Ectodermal cell (in vitro differentiated cells): ENCODE data around the gene PPARGC1A.

Source experiments
- H3K27ac ChIP-seq: 2 replicates; pipeline ENCODE4 v1.7.0; 2013; ENCODE audit warnings: mild to moderate bottlenecking, low read depth, low read length; ENCODE audit not compliant: insufficient read depth, poor library complexity, severe bottlenecking
- H3K27me3 ChIP-seq: 2 replicates; pipeline ENCODE4 v1.7.0; 2013; ENCODE audit warnings: mild to moderate bottlenecking, low read length; ENCODE audit not compliant: insufficient read depth, control insufficient read depth, poor library complexity, severe bottlenecking
- H3K36me3 ChIP-seq: one replicate; pipeline ENCODE4 v1.7.0; 2013; ENCODE audit warnings: low read length; ENCODE audit not compliant: control insufficient read depth, insufficient read depth
- H3K4me1 ChIP-seq: one replicate; pipeline ENCODE4 v1.7.0; 2013; ENCODE audit warnings: low read length; ENCODE audit not compliant: control insufficient read depth, insufficient read depth
- H3K4me3 ChIP-seq: 2 replicates; pipeline ENCODE4 v1.7.0; 2013; ENCODE audit warnings: low read depth, low read length, control low read depth; ENCODE audit not compliant: insufficient read depth
- H3K9me3 ChIP-seq: 2 replicates; pipeline ENCODE4 v1.7.0; 2013; ENCODE audit warnings: mild to moderate bottlenecking, low read length, moderate library complexity; ENCODE audit not compliant: control insufficient read depth
- WGBS, 2 experiments: methylation state at CpG; one replicate each; pipeline ENCODE4 v1.1.7; 2013; ENCODE audit warnings: missing lambda C conversion rate in 2 of 2; 5-methylcytosine and 5-hydroxymethylcytosine counted together

PPARGC1A gene

GRCh38 chr4:23881674-23882337, 8.0 kb downstream of the PPARGC1A start:
- Histone ChIP-seq H3K27me3 (no peaks in the 10 kb centered on the region), H3K4me1 (peaks cover 3% of the 10 kb centered on the region), H3K36me3 (no peaks in the 10 kb centered on the region), H3K27ac (no peak overlapping the region), H3K4me3 (no peak overlapping the region), H3K9me3 (no peaks in the 10 kb centered on the region)
- WGBS, 2 experiments, result 89 to 95% methylated on average over 8 of the region's 8 CpGs

- no peak overlapping the region for H3K27ac ChIP-seq
- no peaks in the 10 kb centered on the region for H3K27me3 ChIP-seq
- WGBS, 2 experiments, result 90 to 92% methylated on average over 5 of the region's 5 CpGs
- no peak overlapping the region for H3K4me3 ChIP-seq
- H3K9me3 ChIP-seq, result no peaks in the 10 kb centered on the region
- H3K36me3 ChIP-seq, result no peaks in the 10 kb centered on the region
- H3K4me1 ChIP-seq, result no peaks in the 10 kb centered on the region
These were observed 8.8 kb downstream of the PPARGC1A start for GRCh38 chr4:23881052-23881501.

- no peak overlapping the region for H3K27ac ChIP-seq
- WGBS, 2 experiments, result 66 to 74% methylated on average over 6 to 7 of the region's 7 CpGs
- no peaks in the 10 kb centered on the region for H3K9me3 ChIP-seq
- no peaks in the 10 kb centered on the region for H3K4me1 ChIP-seq
- H3K4me3 ChIP-seq, result no peak overlapping the region
- H3K36me3 ChIP-seq, result no peaks in the 10 kb centered on the region
- H3K27me3 ChIP-seq, result no peaks in the 10 kb centered on the region
These were observed 10.7 kb downstream of the PPARGC1A start for GRCh38 chr4:23878912-23879732.

GRCh38 chr4:23878246-23878891, 11.5 kb downstream of the PPARGC1A start:
- WGBS, 2 experiments, result 91% methylated on average over 5 to 6 of the region's 6 CpGs
- Histone ChIP-seq H3K27me3 (no peaks in the 10 kb centered on the region), H3K9me3 (no peaks in the 10 kb centered on the region), H3K27ac (no peak overlapping the region), H3K4me1 (no peaks in the 10 kb centered on the region), H3K36me3 (no peaks in the 10 kb centered on the region), H3K4me3 (no peak overlapping the region)

DNA sequence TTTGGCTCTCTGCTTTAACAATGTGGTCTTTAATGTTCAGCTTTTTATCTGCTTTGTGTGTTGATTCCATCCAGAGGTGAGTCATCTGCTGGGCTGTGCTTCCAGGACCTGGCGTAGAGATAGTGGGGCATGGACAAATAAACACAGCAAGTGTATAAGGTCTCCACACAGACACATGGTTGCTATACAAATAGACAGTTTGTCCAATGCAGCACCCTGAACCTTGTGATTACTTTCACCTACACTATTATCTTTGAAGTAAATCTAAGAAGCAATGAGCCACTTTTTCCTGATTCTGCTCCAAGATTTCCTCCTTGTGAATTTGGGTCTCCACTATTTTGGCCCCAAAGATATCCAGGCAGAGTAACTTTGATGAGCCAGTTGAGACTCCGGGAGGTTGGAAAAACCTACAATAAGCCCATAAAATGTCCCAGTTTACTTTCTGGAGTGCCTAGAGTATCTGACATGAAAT, 12.1 kb downstream of the PPARGC1A start:
- Histone ChIP-seq H3K9me3 (no peaks in the 10 kb centered on the region), H3K4me3 (no peak overlapping the region), H3K27ac (no peak overlapping the region), H3K4me1 (no peaks in the 10 kb centered on the region), H3K27me3 (no peaks in the 10 kb centered on the region), H3K36me3 (no peaks in the 10 kb centered on the region)
- WGBS, 2 experiments, result 96 to 100% methylated on average over 2 of the region's 2 CpGs

GRCh38 chr4:23876418-23877089, 13.3 kb downstream of the PPARGC1A start:
- H3K27ac ChIP-seq, result no peak overlapping the region
- H3K36me3 ChIP-seq, result no peaks in the 10 kb centered on the region
- no peak overlapping the region for H3K4me3 ChIP-seq
- no peaks in the 10 kb centered on the region for H3K27me3 ChIP-seq
- H3K4me1 ChIP-seq, result no peaks in the 10 kb centered on the region
- H3K9me3 ChIP-seq, result no peaks in the 10 kb centered on the region
- 85 to 97% methylated on average over 3 of the region's 3 CpGs for WGBS, 2 experiments

- Histone ChIP-seq H3K9me3 (no peaks in the 10 kb centered on the region), H3K27ac (no peak overlapping the region), H3K4me1 (no peaks in the 10 kb centered on the region), H3K27me3 (no peaks in the 10 kb centered on the region), H3K36me3 (no peaks in the 10 kb centered on the region), H3K4me3 (no peak overlapping the region)
- 96% methylated on average over 4 to 5 of the region's 6 CpGs for WGBS, 2 experiments
These were observed 14.5 kb downstream of the PPARGC1A start for GRCh38 chr4:23875317-23875716.

DNA sequence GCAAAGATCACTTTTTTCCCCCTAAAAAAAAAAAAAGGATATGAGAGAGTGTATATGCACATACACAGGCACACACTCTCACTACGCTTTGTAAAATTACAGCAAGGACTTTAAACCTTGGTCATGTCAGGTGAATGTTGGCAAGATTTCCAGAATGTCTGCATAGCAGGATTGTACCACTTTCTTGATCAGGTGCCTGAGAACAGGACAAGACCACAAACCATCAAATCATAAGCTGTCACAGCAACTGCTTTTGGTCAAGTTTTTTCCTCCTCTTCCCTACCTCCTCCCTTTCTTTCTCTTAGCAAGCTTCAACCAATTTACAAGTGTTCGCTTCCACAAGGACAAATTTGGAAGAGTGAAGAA, 15.3 kb downstream of the PPARGC1A start:
- no peaks in the 10 kb centered on the region for H3K4me1 ChIP-seq
- no peak overlapping the region for H3K27ac ChIP-seq
- no peaks in the 10 kb centered on the region for H3K36me3 ChIP-seq
- 86 to 97% methylated on average over 2 of the region's 2 CpGs for WGBS, 2 experiments
- H3K4me3 ChIP-seq, result no peak overlapping the region
- no peaks in the 10 kb centered on the region for H3K9me3 ChIP-seq
- no peaks in the 10 kb centered on the region for H3K27me3 ChIP-seq

DNA sequence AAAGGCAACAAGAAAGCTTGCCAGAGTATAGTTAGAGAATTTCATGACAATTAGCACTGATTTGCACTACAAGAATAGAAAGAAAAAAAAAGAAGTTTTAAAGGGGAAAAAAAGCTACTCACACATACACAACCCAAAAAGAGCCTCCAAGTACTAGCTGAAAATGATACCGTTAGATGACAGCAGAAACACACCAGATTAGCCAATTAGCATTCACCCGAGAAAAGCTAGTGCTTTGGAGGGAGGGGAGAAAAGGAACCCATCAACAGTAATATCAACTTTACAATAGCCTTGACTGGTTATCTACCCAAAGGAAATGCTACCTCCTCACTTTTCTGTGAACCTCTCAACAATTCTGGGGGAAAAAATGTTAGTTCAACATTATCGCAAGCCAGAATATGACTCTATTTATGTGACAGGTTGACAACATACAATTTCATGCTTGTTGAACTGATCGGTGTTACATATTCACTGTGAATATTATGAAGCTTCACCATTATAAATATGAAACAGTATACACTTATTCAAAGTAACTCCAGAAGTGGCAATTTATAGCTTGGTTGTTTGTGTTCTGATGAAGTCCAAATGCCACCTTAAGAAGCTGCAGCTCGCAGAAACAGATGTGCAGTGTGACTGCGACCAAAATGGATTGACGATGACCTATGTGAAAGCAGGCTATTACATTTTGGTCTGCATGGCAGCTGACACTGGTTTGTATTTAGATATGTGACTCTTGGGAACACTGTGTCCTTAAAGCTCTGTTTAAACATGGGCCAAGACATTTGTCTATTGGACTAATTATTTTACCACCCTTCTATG, 15.9 kb downstream of the PPARGC1A start:
- Histone ChIP-seq H3K36me3 (no peaks in the 10 kb centered on the region), H3K27me3 (no peaks in the 10 kb centered on the region), H3K9me3 (no peaks in the 10 kb centered on the region), H3K27ac (no peak overlapping the region), H3K4me1 (no peaks in the 10 kb centered on the region), H3K4me3 (no peak overlapping the region)
- WGBS, 2 experiments, result 76 to 77% methylated on average over 5 to 6 of the region's 7 CpGs
